CD4-positive, alpha-beta T cell treated with Interleukin-2 at 100 ng/mL for 4 hours (primary cell): Measurements from ENCODE around the gene RABL3.

Experiments
- DNase-seq: peaks from one replicate; pipeline ENCODE4 v3.0.0-alpha.2; 2020; ENCODE audit warnings: low spot score

RABL3 gene

GRCh38 chr3:120745466-120745865 is 3.1 kb upstream of the RABL3 start:
- no peak for DNase-seq

- DNase-seq, result no peak
Measured at GRCh38 chr3:120743556-120744195, 1.4 kb upstream of the RABL3 start.

GRCh38 chr3:120742849-120743365 is 591 bp upstream of the RABL3 start:
- DNase-seq, result peak; percentile 17

- no peak for DNase-seq
Measured at GRCh38 chr3:120741837-120742197, 499 bp downstream of the RABL3 start.

GRCh38 chr3:120741320-120741719 is 996 bp downstream of the RABL3 start:
- DNase-seq, result no peak

GRCh38 chr3:120738006-120738405 is 4.3 kb downstream of the RABL3 start:
- DNase-seq, result peak; percentile 7

- DNase-seq, result no peak
Measured at GRCh38 chr3:120730576-120731542, 11.5 kb downstream of the RABL3 start.

GRCh38 chr3:120726791-120727190 is 15.5 kb downstream of the RABL3 start:
- DNase-seq, result no peak

GRCh38 chr3:120719167-120719834 is 23.0 kb downstream of the RABL3 start:
- DNase-seq, result peak; percentile 83

- no peak for DNase-seq
Measured at GRCh38 chr3:120713262-120713661, 29.1 kb downstream of the RABL3 start.

- no peak for DNase-seq
Measured at GRCh38 chr3:120710369-120710768, 31.9 kb downstream of the RABL3 start.

GRCh38 chr3:120708408-120708807 is 33.9 kb downstream of the RABL3 start:
- no peak for DNase-seq

- no peak for DNase-seq
Measured at GRCh38 chr3:120706950-120707349, 35.4 kb downstream of the RABL3 start.

- no peak for DNase-seq
Measured at GRCh38 chr3:120705884-120706582, 36.3 kb downstream of the RABL3 start.

- DNase-seq, result no peak
Measured at GRCh38 chr3:120699333-120699732, 43.0 kb downstream of the RABL3 start.

GRCh38 chr3:120693439-120694171 is 48.7 kb downstream of the RABL3 start:
- DNase-seq, result no peak

- no peak for DNase-seq
Measured at GRCh38 chr3:120689395-120689794, 52.9 kb downstream of the RABL3 start.

GRCh38 chr3:120688121-120688520 is 54.2 kb downstream of the RABL3 start:
- DNase-seq, result no peak

- no peak for DNase-seq
Measured at GRCh38 chr3:120685411-120685810, 56.9 kb downstream of the RABL3 start.

GRCh38 chr3:120684896-120685295 is 57.4 kb downstream of the RABL3 start:
- no peak for DNase-seq

- no peak for DNase-seq
Measured at GRCh38 chr3:120683671-120684301, 58.5 kb downstream of the RABL3 start.
